ENCODE results near the gene TFAM.
"Not testable (repeated sequence)": the region's sequence is repeated elsewhere in the genome, so short reads cannot be mapped to it uniquely, and the experiment has no call there.

TFAM gene

DNA sequence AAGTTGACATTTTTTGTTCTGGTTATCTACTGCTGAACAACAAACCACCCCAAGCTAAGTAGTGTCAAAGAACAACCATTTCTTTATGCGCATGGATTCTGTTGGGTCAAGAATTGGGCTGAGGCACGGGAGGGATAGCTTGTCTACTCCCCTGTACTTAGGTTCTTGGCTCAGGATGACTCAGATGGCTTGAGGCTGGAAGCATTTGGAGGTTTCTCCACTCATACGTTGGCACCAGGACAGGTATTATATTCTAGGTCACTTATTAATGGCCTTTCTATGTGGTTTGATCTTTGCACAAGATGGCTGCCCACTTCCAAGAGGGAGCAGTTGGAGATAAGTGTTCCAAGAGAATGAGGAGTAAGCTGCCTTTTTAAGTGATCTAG is 11.8 kb upstream of the TFAM start:
- no peak for DNase-seq

DNA sequence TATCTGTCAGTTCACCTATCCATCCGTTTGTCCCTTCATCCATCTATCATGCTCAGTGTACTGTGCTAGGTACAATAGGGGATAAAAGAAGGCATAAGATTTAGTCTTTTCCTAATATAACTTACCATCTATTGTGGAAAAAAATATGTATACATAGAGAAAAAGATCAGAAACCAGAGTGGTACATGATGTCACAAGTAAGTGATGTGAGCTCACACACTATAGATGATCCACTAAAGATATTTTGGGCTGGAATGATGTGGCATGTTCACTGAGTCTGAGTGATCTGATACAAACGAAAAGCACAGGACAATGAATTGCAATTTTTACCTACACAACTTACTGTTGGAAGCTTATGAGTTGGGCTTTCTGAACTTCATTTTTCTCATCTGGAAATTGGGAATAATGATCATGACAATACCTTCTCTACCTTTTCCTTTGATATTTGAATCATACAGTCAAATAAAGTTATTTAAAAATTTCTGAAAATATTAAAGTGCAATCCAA is 2.7 kb upstream of the TFAM start:
- no peak for DNase-seq

DNA sequence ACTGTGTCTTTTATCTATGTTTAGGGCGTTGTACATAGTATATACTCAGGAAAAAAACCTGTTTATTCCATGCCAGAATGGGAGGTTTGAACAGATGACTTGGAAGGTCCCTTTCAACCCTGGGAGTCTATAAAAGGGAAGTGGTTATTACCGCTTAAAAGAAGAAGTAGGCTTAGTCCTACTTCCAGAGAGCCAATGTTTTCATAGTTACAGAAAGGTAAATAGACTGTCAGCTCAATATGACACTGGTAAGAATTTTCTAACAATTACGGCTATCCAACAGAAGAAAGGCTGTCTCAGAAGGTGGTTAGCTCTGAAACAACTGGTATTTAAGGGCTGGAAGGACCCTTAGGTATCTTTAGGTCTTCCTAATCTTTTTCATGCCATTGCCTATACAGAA is 1.1 kb upstream of the TFAM start:
- no peak for DNase-seq

DNA sequence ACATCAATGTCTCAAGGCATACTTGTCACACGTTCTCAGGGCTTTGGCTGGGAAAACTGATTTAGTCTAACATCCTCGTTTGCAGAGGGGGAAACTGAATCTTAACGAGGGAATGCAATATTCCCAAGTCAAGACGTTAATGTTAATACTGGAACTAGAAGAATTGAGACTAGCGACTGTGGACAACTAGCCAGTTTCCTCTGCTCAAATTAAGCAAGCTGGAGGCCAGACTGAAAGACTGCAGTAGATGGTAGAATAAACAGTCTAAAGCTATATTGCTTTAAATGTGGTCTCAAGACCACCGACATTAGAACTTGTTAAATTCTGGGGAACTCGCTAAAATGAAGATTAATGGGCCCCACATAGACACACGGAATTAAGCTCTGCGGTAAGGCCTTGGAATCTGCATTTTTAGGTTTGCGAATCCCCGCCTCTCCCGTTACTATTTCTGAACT is 639 bp upstream of the TFAM start:
- DNase-seq: no peak

DNA sequence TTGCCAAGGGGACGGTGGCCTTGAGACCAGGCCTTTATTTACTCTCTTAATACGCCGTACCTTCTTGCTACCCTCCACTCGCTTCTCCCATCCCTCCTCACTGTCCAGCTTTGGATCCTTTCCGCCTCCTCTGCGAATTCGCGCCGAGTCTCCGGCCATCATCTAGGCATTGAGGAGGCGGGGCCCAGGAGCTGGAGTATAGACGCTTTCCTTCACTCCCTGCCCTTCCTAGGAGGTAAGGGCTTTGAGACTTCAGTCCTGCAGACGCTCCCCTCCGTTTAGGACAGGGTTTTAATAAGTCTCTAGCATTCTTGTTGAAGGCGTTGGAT is 538 bp downstream of the TFAM start:
- DNase-seq: peak; percentile 11

DNA sequence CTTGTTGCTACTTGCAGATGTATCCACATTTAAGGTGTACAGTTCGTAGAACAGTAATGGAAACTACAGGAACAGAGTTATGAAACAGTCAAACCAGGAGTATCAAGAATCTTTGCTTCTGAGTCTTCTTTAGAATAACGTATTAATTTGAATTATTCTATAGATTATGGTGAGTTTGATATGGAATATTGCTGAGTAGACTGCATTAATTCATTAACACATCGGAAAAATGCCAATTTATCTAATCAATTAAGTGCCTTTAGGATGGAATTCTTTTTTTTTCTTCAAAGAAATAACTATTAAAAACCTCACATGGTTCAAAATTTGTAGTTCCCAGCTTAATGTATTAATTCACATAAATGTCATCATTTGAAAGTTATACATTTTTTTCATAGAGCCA is 3.8 kb downstream of the TFAM start:
- DNase-seq: no peak

DNA sequence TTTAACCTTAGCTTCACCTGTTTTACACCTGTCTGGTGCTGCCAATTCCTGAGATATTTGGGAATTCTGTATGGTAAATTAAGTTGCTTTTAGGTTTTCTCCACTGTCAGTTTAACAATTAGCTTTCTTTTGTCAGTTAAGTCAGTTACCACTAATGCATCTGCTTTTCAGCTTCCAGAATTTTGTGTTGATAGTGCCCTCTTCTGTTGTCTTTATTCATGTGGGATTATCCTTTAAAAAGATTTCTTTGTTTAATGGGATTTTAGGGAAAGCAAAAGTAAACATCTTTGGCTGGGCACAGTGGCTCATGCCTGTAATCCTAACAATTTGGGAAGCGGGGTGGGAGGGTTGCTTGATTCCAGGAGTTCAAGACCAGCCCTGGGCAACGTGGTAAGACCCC is 8.1 kb downstream of the TFAM start:
- DNase-seq: no peak

DNA sequence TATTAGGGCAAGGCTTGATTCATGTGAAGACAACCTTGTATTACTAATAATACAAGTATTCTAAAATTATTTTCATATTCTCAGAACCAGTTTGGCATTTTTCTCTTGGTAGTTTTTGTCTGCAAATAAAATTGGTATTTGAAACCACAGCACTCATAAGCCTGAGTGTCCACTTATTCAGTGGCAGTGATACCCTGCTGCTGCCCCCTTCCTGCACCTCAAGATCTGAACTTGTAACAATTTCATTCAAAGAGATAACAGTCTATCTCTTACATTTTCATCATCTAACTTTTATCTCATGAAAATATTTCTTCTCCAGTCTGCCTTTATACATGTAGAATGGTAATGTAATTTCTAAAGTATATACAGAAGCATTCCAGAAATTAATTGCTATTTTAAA is 9.3 kb downstream of the TFAM start:
- no peak for DNase-seq

DNA sequence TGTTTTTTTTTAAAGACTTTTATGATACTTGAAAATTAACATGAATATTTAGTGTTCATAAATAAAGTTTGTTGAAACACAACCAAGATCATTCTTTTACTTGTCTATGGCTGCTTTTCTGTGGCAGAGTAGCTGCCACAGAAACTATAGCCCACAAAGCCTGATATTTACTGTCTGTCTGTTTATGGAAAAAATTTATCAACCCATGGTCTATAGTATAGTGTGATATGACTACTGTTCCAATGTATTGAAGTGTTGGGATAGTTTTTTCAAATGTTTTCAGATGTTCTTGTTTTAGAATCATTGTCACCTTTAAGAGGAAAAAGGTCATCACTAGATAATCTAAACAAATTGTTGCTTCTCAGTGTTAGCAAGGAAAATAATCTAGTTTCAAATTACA is 10.8 kb downstream of the TFAM start:
- no peak for DNase-seq

DNA sequence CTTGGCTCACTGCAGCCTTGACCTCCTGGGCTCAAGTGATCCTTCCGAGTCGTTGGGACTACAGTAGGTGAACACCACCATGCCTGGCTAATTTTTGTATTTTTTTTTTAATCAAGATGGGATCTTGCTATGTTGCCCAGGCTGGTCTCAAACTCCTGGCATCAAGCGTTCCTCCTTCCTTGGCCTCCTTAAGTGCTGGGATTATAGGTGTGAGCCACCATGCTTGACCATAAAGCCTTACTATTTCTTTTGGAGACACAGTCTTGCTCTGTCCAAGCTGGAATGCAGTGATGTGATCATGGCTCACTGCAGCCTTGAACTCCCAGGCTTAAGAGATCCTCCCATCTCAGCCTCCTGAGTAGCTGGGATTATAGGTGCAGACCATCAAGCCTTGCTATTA is 12.6 kb downstream of the TFAM start:
- DNase-seq: no peak

DNA sequence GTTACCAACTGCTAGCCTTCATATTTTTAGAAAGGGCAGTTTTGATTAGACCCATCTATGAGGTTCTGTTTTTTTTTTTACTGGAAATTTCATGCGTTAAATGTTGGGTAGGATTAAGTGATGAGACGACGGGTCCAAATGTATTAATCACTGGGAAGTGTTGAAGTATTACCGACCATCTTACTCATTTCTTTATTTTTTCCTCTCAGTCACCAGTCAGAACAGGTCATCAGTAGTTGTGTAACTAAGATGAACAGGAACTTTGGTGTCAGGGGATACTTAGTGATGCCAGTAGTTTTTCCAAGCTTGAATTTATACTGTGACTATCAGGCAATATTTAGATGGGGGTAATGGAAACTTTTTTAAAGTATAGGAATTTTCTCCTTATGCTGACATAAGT is 14.2 kb downstream of the TFAM start:
- no peak for DNase-seq

DNA sequence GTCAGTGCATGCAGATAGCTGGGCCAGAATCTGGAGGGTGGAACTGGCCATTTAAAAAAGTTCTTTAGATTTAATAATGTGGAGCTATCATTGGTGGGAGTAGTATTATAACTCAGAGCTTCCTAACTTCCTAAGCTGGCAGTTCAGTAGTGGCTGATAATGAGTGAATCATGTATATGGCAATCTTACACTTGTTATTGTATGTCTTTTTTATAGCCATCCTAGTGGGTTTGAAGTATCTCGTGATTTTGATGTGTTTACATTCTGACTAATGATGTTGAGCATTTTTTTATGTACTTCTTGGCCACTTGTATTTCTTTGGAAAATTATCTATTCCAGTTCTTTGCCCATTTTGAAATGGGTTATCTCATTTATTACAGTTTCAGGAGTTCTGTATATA is 15.4 kb downstream of the TFAM start:
- no peak for DNase-seq

DNA sequence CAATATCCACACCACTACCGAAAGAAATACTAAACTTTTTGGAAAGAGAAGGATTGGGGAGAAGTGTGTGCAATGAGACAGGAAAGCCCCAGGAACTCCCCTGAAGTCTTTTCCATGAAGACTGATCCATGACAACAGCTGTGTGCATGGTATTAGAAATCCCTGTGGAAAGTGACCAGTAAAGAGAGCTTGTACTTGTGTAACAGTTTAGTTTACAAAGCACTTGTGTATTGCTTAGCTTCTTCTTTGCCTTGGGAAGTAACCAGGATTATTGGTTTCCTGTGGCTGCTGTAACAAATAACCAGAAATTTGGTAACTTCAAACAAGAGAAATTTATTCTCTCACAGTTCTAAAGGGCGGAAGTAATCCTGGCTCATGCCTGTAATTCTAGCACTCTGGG is 18.8 kb downstream of the TFAM start:
- no peak for DNase-seq

DNA sequence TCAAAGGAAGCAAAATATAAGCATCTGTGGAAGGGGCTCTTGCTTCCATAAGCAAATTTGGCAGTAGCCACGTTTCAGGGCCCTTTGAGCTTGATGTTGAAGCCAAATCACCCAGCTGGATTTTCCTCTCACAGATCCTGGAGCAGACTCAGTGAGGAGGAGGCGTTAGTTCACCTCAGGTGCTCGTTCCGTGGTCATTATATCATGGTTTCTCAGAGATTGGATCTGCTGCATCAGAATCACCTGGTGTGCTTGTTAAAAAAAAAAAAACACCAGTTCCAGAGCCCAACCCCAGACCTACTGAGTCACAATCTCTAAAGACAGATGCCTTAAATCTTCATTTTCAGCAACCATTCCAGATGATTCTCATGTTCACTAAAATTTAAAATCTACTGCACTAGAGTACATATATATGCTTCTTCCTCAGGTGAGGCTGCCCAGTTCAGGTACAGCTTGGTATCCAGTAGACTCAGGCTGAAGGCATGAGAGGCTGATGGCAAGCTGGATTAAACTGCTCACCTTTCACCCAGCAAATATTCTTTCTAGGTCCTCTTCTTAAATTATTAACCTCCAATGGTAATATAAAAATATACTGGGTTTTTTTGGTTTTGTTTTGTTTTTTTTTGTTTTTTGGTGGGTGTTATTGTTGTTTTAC is 24.9 kb downstream of the TFAM start:
- no peak for DNase-seq

DNA sequence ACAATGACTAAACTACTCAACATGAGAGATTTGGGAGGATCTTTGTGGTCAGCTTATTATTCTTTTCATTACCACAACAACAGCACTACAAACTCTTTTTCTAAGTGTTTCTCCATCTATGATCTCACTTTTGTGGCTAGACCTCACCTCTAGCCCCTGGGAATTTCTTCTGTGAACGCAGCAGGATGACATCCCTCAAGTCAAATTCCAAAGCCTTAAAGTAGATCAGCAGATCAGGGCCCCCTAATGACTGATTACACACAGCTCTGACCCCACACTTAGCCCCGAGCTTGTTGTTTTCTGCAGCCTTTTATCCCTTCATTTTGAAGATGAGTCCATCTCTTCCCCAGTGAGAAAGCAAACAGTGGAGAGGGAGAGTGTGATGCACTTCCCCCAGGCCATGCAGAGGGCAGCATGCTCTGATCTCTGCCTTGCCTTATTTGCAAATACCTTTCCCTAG is 27.3 kb downstream of the TFAM start:
- DNase-seq: no peak

DNA sequence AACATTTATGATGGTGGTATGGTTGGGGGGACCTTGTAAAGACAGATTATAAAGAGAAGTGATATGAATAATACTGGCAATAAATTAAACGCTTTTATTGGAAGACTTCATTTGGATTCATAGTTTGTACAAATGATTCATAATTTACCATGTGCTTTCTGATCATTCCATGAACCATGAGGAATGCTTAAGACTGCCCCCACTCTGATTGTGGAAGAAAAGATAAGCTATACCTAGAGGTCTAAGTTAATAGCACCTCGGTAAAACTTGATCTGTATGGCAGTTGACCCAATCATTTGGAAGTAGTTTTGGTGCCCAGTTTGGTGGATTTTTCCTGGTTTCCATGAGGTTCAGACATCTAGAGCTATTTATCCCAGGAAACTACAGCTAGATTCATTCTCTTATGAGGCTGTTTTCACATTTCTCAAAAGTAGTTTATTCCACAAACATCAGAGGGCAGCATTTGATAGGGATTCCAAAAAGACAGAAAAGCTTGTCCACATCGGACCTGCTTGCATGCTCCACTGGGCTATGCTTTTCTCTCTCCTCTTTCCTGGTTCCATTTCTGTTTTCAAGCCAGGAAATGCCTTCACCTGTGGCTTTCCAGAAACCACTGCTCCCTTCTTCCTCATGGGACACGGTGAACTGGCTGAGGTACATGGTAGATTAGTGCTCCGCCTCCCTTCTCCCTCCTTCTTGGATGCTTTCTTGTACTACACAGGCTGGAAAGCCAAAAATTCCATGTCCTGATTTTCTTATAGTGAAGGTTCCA is 29.2 kb downstream of the TFAM start:
- DNase-seq: no peak

DNA sequence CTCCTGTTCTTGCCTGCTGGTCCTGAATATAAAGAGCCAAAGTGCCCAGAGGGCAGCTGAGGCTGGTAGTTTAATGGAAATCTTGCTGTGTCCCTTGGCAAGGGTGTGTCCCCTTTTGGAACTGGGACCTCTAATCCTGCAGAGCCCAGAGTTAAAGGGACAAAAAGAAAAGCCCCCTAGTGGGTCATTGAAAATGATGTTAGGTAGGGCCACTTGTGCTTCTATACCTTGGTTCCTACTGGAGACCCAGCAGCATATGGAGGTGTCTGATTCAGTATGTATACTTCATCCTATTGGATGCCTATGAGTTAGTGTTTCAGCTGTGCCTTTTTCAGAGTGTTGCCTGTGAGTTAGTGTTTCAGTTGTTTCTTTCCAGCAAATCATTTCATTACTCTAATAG is 30.5 kb downstream of the TFAM start:
- DNase-seq: no peak

DNA sequence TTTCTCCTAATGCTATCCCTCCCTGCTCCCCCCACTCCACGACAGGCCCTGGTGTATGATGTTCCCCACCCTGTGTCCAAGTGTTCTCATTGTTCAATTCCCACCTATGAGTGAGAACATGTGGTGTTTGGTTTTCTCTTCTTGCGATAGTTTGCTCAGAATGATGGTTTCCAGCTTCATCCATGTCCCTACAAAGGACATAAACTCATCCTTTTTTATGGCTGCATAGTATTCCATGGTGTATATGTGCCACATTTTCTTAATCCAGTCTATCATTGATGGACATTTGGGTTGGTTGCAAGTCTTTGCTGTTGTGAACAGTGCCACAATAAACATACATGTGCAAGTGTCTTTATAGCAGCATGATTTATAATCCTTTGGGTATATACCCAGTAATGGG is 32.7 kb downstream of the TFAM start:
- not testable (repeated sequence) for DNase-seq

DNA sequence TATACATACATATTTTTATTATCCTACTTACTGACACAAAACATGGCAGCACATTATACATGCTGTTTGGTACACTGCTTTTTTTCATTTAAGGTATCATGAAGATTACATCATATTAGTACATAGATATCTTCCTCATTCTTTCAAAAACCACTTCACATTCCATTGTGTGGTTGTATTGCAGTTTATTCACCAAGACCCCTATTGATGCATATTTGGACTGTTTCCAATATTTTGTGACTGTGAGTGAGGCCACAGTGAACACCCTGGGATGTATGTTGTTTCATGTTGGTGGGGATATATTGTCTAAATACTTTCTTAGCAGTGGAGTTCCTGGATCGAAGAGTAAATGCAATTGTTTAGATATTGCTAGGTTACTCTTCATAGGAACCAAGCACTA is 39.0 kb downstream of the TFAM start:
- no peak for DNase-seq

DNA sequence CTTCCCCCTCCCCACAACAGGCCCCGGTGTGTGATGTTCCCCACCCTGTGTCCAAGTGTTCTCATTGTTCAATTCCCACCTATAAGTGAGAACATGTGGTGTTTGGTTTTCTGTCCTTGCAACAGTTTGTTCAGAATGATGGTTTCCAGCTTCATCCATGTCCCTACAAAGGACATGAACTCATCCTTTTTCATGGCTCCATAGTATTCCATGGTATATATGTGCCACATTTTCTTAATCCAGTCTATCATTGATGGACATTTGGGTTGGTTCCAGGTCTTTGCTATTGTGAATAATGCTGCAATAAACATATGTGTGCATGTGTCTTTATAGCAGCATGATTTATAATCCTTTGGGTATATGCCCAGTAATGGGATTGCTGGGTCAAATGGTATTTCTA is 43.2 kb downstream of the TFAM start:
- not testable (repeated sequence) for DNase-seq

DNA sequence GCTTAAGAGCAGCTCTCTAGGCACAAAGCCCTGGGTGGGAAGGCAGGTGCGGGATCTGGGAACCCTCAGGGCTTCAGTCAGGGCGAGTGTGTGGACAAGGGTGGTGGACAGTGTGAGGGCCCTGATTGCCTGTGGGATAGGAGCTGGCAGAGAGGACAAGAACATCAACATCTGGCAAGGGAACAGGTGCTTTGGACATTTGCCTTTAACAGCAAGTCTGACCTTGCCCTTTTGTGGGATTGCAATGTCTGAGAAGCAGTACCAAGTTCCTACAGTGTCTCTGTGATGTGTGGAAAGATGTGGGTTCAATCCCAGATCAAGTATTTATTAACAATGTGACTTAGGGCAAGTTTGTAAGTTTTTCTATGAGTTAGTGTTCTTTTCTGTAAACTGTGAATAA is 46.7 kb downstream of the TFAM start:
- no peak for DNase-seq

DNA sequence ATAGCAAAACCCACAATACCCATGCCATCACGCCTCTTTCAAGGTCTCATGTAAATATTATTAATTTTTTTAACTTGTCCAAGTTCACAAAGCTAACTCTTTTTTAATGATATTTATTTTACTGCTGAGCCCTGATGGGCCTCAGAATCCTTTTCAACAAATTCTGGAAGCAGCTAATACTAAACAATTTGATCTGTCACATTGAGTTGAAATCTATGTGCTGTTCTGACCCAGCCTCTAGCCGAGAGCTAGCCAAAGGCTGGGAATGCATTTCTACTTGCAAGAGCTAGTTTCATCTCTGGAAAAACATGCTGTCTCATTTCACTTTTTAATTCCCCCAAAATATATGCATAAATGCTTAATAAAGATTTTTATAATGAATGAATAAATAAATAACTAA is 47.9 kb downstream of the TFAM start:
- DNase-seq: no peak

DNA sequence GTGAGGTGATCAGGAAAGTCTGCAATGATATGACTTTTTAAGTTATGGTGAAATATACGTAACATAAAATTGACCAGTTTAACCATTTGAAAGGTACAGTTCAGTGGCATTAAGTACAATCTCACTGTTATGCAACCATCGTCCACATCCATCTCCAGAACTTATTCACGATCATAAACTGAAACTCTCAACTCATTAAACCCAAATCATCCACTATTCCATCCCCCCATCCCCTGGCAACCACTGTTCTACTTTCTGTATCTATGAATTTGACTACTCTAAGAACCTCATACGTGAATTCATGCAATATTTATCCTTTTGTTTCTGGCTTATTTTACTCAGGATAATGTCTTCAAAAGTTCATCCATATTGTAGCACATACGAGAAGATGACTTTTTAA is 48.4 kb downstream of the TFAM start:
- no peak for DNase-seq

DNA sequence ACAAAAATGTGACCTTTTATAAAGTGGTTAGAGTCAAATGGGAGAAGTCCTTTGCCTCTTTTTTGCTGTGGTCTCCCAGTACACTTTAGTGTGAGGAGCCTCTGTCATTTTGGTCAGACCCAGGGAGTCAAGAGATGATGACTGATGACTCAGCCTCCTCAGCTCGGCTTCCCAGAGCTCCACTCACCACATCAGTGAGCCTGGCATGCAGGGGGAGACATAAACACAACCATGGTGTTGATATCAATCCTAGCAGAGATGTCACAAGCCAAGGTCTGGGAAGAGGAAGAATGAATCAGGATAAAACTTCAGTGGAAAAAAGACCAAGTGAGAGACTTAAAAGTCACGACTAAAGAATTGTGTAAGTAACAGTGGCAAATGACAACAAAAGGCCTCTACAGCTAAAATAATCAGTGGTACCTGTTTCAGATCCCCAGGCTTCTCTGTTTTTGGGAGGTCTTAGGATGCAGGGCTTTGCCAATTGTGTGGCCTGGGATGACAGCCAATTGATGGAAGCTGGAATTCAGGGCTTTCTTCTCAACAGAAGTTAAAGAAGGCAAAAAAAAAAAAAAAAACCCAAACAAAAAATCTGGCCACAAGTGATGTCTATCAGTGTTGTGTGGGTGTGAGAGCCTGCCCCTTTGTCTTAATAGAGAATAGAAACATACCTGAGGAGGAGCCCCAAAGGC is 50.2 kb downstream of the TFAM start:
- peak; percentile 81 for DNase-seq
